ENCODE results near the gene OSM.

Gene OSM

GRCh38 chr22:30273711-30274436, 7.2 kb upstream of the OSM start:
- Histone ChIP-seq H3K36me3 (ENCODE audit: control insufficient read depth in 2 of 2, insufficient read depth in 2 of 2, low read length in 2 of 2) (no peaks in the 10 kb centered on the region), H3K9ac (ENCODE audit: low read length in 2 of 2) (no peak overlapping the region), H3K9me3 (ENCODE audit: control insufficient read depth in 2 of 2, low read length in 2 of 2) (no peaks in the 10 kb centered on the region), H3K27ac (ENCODE audit: low read length) (no peak overlapping the region), H3K27me3 (ENCODE audit: control insufficient read depth in 1 of 2, insufficient read depth in 2 of 2, low read length in 2 of 2) (no peaks in the 10 kb centered on the region), H3K4me3 (ENCODE audit: low read length in 2 of 2) (no peak overlapping the region), H3K4me1 (ENCODE audit: control insufficient read depth, insufficient read depth, low read length) (peaks cover 8% of the 10 kb centered on the region)

- H3K36me3 ChIP-seq (ENCODE audit: control insufficient read depth in 2 of 2, insufficient read depth in 2 of 2, low read length in 2 of 2): no peaks in the 10 kb centered on the region
- H3K27me3 ChIP-seq (ENCODE audit: control insufficient read depth in 1 of 2, insufficient read depth in 2 of 2, low read length in 2 of 2): no peaks in the 10 kb centered on the region
- H3K9me3 ChIP-seq (ENCODE audit: control insufficient read depth in 2 of 2, low read length in 2 of 2): no peaks in the 10 kb centered on the region
- no peak overlapping the region for H3K9ac ChIP-seq (ENCODE audit: low read length in 2 of 2)
- H3K27ac ChIP-seq (ENCODE audit: low read length): no peak overlapping the region
- peaks cover 3% of the 10 kb centered on the region for H3K4me1 ChIP-seq (ENCODE audit: control insufficient read depth, insufficient read depth, low read length)
- H3K4me3 ChIP-seq (ENCODE audit: low read length in 2 of 2): no peak overlapping the region
Measured at GRCh38 chr22:30272781-30273601, 6.3 kb upstream of the OSM start.

- Histone ChIP-seq H3K27me3 (ENCODE audit: control insufficient read depth in 1 of 2, insufficient read depth in 2 of 2, low read length in 2 of 2) (no peaks in the 10 kb centered on the region), H3K9me3 (ENCODE audit: control insufficient read depth in 2 of 2, low read length in 2 of 2) (no peaks in the 10 kb centered on the region), H3K4me1 (ENCODE audit: control insufficient read depth, insufficient read depth, low read length) (no peaks in the 10 kb centered on the region), H3K4me3 (ENCODE audit: low read length in 2 of 2) (no peak overlapping the region), H3K36me3 (ENCODE audit: control insufficient read depth in 2 of 2, insufficient read depth in 2 of 2, low read length in 2 of 2) (no peaks in the 10 kb centered on the region), H3K27ac (ENCODE audit: low read length) (no peak overlapping the region), H3K9ac (ENCODE audit: low read length in 2 of 2) (no peak overlapping the region)
Measured at GRCh38 chr22:30270832-30271231, 4.2 kb upstream of the OSM start.

- Histone ChIP-seq H3K4me1 (ENCODE audit: control insufficient read depth, insufficient read depth, low read length) (no peaks in the 10 kb centered on the region), H3K9me3 (ENCODE audit: control insufficient read depth in 2 of 2, low read length in 2 of 2) (no peaks in the 10 kb centered on the region)
Measured at GRCh38 chr22:30268331-30268730, 1.7 kb upstream of the OSM start.

GRCh38 chr22:30267382-30268302, 991 bp upstream of the OSM start:
- Histone ChIP-seq H3K9ac (ENCODE audit: low read length in 2 of 2) (no peak overlapping the region), H3K4me1 (ENCODE audit: control insufficient read depth, insufficient read depth, low read length) (peaks cover 5% of the 10 kb centered on the region), H3K36me3 (ENCODE audit: control insufficient read depth in 2 of 2, insufficient read depth in 2 of 2, low read length in 2 of 2) (no peaks in the 10 kb centered on the region), H3K4me3 (ENCODE audit: low read length in 2 of 2) (no peak overlapping the region), H3K27me3 (ENCODE audit: control insufficient read depth in 1 of 2, insufficient read depth in 2 of 2, low read length in 2 of 2) (no peaks in the 10 kb centered on the region), H3K27ac (ENCODE audit: low read length) (no peak overlapping the region), H3K9me3 (ENCODE audit: control insufficient read depth in 2 of 2, low read length in 2 of 2) (no peaks in the 10 kb centered on the region)

More at GRCh38 chr22:30268331-30268730, 1.7 kb upstream of the OSM start:
- Histone ChIP-seq H3K9ac (ENCODE audit: low read length in 2 of 2) (no peak overlapping the region), H3K36me3 (ENCODE audit: control insufficient read depth in 2 of 2, insufficient read depth in 2 of 2, low read length in 2 of 2) (no peaks in the 10 kb centered on the region), H3K27me3 (ENCODE audit: control insufficient read depth in 1 of 2, insufficient read depth in 2 of 2, low read length in 2 of 2) (no peaks in the 10 kb centered on the region), H3K27ac (ENCODE audit: low read length) (no peak overlapping the region), H3K4me3 (ENCODE audit: low read length in 2 of 2) (no peak overlapping the region)

- H3K27ac ChIP-seq (ENCODE audit: low read length): no peak overlapping the region
- peaks cover 5% of the 10 kb centered on the region for H3K4me1 ChIP-seq (ENCODE audit: control insufficient read depth, insufficient read depth, low read length)
- H3K27me3 ChIP-seq (ENCODE audit: control insufficient read depth in 1 of 2, insufficient read depth in 2 of 2, low read length in 2 of 2): peaks cover 3 to 4% of the 10 kb centered on the region in 2 donors
- H3K4me3 ChIP-seq (ENCODE audit: low read length in 2 of 2): peak overlapping the region in 1 of 2 donors; percentile 29
- H3K36me3 ChIP-seq (ENCODE audit: control insufficient read depth in 2 of 2, insufficient read depth in 2 of 2, low read length in 2 of 2): no peaks in the 10 kb centered on the region
- peak overlapping the region in 1 of 2 donors; percentile 27 for H3K9ac ChIP-seq (ENCODE audit: low read length in 2 of 2)
- H3K9me3 ChIP-seq (ENCODE audit: control insufficient read depth in 2 of 2, low read length in 2 of 2): no peaks in the 10 kb centered on the region
Measured at GRCh38 chr22:30265823-30266444, 717 bp downstream of the OSM start.

GRCh38 chr22:30265131-30265720, 1.4 kb downstream of the OSM start:
- Histone ChIP-seq H3K36me3 (ENCODE audit: control insufficient read depth in 2 of 2, insufficient read depth in 2 of 2, low read length in 2 of 2) (no peaks in the 10 kb centered on the region), H3K4me1 (ENCODE audit: control insufficient read depth, insufficient read depth, low read length) (peaks cover 5% of the 10 kb centered on the region), H3K9ac (ENCODE audit: low read length in 2 of 2) (no peak overlapping the region), H3K4me3 (ENCODE audit: low read length in 2 of 2) (no peak overlapping the region), H3K27me3 (ENCODE audit: control insufficient read depth in 1 of 2, insufficient read depth in 2 of 2, low read length in 2 of 2) (peaks cover 3 to 4% of the 10 kb centered on the region in 2 donors), H3K9me3 (ENCODE audit: control insufficient read depth in 2 of 2, low read length in 2 of 2) (no peaks in the 10 kb centered on the region), H3K27ac (ENCODE audit: low read length) (no peak overlapping the region)

- Histone ChIP-seq H3K27me3 (ENCODE audit: control insufficient read depth in 1 of 2, insufficient read depth in 2 of 2, low read length in 2 of 2) (peaks cover 3 to 4% of the 10 kb centered on the region in 2 donors), H3K9ac (ENCODE audit: low read length in 2 of 2) (no peak overlapping the region), H3K27ac (ENCODE audit: low read length) (no peak overlapping the region), H3K4me3 (ENCODE audit: low read length in 2 of 2) (no peak overlapping the region), H3K36me3 (ENCODE audit: control insufficient read depth in 2 of 2, insufficient read depth in 2 of 2, low read length in 2 of 2) (no peaks in the 10 kb centered on the region), H3K4me1 (ENCODE audit: control insufficient read depth, insufficient read depth, low read length) (peaks cover 5% of the 10 kb centered on the region), H3K9me3 (ENCODE audit: control insufficient read depth in 2 of 2, low read length in 2 of 2) (no peaks in the 10 kb centered on the region)
Measured at GRCh38 chr22:30263883-30264282, 2.8 kb downstream of the OSM start.

GRCh38 chr22:30262917-30263741, 3.5 kb downstream of the OSM start:
- H3K9ac ChIP-seq (ENCODE audit: low read length in 2 of 2): peak overlapping the region in 1 of 2 donors; percentile 42
- H3K36me3 ChIP-seq (ENCODE audit: control insufficient read depth in 2 of 2, insufficient read depth in 2 of 2, low read length in 2 of 2): no peaks in the 10 kb centered on the region
- H3K27ac ChIP-seq (ENCODE audit: low read length): no peak overlapping the region
- H3K9me3 ChIP-seq (ENCODE audit: control insufficient read depth in 2 of 2, low read length in 2 of 2): no peaks in the 10 kb centered on the region
- peak overlapping the region; percentile 50 to 60 for H3K4me3 ChIP-seq (ENCODE audit: low read length in 2 of 2)
- H3K27me3 ChIP-seq (ENCODE audit: control insufficient read depth in 1 of 2, insufficient read depth in 2 of 2, low read length in 2 of 2): peaks cover 3 to 4% of the 10 kb centered on the region in 2 donors
- H3K4me1 ChIP-seq (ENCODE audit: control insufficient read depth, insufficient read depth, low read length): peaks cover 5% of the 10 kb centered on the region

Data from stomach smooth muscle (tissue), 2 donors.